Stimulated activated CD8-positive, alpha-beta memory T cell treated with anti-CD3 and anti-CD28 coated beads, Interleukin-7, amount 100 ng/mL, for 48 hours (primary cell): ENCODE measurements around the gene FKTN.

Experiments
- DNase-seq, 2 donors: peaks; one replicate each; pipeline ENCODE4 v3.0.0-alpha.2; 2020; ENCODE audit warnings: low read depth in 1 of 2; ENCODE audit errors: extremely low read depth in 1 of 2

Gene FKTN

DNA sequence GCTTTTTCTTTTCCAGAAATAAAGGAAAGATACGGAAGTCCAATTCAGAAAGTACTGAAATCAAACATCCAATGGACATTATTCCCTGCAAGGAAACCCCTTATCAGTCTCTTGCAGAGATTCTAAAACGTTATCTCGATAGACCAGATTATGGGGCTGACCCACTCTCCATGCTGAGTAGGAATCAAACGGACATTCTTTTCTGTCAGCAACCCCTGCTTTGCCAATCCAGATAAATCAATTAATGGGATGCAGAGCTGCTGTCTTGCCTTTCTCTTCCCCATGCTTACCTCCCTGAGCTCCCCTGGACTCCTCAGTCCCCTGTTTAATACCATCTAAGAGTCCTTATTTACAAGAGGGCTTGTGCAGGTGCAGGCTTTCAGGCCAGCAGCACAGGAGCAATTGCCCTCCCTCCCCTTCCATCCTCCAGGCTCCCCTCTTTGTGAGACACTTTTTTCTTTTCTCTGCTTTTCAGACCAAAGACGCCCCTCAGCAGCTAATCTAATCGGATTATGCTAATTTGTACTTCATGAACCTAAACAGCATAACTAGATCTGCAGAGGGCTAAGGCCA lies 118.5 kb downstream of the FKTN start:
- no peak for DNase-seq

DNA sequence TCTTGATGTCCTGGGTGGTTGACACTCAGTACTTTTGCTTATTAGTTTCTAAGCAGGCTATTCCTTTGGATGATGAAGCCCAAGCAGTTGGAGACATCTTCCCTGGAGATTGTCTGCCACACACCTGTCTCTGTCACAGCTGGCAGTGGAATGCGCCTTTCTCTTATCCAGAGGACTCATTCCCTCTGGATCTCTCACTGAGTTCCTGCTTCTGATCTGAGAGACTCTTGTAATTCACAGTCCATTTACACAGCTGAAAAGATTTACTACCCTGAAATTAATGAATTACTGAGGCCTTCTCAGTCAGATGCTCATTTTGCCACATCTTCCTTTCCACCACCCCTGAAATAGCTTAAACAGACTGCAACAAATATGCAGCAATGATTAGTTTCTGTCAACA lies 120.2 kb downstream of the FKTN start:
- no peak for DNase-seq

DNA sequence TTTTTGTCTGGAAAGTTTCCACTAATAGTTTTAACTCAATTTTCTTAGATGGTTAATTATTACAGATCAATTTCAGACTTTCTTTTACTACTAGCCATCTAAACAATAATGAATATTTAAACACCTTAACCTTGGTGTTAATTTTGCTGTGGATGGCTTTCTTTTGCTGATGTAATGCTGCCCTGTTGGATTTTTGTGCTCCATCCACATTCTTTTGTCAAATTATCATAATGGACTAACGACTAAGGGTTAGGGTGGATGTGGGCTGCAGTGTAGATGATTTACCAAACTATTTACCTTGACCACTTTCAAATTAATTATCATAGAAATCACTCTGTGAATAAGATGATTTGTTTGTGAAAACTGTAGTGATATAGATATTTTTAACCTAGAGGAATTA lies 120.8 kb downstream of the FKTN start:
- no peak for DNase-seq

DNA sequence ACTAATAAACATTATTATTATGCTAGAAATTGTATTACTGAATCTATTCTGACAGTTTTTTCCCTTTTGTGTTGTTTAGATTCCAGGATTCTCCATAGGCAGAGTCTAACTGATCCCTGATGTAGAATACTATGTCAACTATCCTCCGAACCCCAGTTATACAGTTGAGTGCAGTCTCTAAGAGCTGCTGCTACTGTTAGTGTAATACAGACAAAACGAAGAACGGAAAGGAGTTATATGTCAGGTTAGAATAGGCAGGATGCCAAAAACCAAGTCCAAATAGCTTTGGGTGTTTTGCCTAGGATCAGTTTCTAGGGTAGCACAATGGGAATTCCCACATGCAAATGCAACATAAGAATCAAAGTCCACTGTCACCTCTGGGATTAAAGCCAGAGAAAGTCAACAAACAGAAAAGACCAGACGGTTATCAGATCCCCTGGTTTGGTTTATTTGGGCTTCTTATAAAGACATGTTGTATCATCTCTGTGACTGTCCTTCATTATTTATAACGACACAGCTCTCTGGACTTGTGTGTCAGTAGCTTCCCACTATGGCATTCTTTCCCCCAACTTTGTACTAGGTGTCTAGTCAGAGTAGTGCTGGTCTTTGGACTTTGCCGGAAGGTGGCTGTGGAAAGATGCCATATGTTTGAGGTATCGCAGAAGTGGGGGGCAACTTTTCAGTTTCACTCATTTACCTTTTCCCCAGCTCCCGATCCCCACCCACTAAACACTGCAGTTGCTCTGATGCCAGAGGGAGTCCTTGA lies 121.5 kb downstream of the FKTN start:
- no peak for DNase-seq

DNA sequence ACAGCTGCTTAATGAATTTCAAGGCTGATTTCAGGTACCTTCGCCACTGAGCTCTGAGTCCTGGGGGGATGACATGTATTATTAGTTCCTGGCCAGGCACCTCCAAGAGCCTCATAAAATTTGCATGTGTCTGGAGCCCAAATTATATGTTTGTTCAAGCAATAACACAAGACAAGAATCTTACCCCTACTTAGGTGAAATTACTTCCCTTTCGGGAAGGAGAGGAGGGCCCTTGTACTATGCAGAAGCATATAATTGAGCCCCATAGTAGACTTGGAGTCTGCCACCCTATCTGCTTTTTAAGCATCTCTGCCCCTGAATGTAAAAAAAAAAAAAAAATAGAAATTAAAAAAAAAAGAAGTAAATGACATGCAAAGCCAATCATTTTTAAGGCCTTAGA lies 123.4 kb downstream of the FKTN start:
- DNase-seq = no peak

DNA sequence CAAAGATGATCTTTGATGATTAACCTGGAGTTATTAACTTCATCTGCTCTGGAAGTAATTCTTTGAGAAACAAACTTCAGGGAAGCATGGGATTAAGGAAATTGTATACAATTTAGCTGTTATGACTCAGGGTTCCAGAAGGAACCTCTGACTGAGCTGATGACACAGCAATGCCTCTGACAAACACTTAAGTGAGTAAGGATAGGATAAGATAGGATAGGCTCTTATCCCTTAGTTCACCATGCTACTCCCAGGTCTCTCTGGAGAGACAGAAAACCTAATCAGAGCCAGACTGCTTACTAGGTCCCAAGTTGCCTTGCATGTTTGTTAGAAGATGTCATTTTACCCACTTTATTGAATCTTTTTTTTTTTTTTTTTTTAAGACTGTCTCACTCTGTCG lies 123.8 kb downstream of the FKTN start:
- DNase-seq = no peak

DNA sequence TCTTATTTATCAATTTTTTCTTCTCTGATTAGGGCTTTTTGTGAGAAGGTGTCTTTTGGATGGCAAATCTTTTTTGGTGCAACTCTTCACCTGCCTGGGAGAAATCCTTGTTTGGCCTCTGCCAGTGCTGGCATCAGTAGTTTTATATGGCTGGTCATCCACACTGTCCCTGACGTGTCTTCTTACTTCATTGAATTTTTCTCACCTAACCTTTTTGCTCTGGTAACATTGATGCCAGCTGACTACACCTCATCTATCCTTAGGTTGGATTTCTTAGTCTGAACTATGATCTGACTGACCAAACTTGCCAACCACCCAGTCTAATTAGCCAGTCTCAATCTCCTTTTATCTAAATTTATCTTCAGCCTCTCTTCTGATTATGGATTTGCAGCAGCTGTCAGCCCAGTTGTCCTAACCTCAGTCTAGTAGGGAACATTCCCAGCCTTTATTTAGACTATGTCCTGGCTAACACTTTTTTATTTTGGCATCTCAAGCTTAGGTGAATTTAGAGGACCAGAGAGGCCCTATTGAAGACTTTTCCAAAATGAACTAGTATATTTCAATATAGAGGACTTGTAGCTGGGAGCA lies 125.9 kb downstream of the FKTN start:
- no peak for DNase-seq

DNA sequence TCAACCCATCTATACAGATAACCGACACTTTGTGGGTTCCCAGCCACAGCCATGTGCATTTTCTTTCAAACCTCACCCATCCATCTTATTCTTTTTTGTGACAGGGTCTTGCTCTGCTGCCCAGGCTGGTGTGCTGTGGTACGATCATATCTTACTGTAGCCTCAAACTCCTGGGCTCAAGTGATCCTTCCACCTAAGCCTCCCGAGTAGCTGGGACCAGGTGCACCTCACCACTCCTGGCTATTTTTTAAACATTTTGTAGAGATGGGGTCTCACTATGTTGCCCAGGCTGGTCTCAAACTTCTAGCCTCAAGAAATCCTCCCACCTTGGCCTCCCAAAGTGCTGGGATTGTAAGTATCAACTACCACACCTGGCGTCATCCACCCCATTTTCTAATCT lies 129.0 kb downstream of the FKTN start:
- no peak for DNase-seq
